Measurements from ENCODE around the gene NPTX1.

Gene NPTX1

DNA sequence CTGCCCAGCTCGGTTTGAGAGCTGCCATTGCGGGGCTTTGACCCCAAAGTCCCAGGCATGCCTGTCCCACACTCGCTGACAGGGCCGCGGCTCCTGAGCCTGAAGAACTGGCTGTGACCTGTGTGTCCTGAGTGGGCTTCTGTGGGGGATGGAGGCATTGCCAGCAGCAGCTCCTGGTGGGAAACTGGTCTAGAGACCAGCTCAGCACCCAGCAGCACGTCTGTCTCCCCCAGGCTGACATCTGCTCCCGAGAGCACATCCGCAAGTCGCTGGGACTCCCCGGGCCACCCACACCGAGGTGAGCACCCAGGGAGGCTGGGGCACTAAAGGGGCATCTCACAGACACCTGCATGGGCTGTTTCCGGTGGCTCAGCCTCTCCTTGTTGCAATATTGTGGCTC is 48.0 kb downstream of the NPTX1 start:
- no peak for DNase-seq (ENCODE audit: low read depth, low spot score)

DNA sequence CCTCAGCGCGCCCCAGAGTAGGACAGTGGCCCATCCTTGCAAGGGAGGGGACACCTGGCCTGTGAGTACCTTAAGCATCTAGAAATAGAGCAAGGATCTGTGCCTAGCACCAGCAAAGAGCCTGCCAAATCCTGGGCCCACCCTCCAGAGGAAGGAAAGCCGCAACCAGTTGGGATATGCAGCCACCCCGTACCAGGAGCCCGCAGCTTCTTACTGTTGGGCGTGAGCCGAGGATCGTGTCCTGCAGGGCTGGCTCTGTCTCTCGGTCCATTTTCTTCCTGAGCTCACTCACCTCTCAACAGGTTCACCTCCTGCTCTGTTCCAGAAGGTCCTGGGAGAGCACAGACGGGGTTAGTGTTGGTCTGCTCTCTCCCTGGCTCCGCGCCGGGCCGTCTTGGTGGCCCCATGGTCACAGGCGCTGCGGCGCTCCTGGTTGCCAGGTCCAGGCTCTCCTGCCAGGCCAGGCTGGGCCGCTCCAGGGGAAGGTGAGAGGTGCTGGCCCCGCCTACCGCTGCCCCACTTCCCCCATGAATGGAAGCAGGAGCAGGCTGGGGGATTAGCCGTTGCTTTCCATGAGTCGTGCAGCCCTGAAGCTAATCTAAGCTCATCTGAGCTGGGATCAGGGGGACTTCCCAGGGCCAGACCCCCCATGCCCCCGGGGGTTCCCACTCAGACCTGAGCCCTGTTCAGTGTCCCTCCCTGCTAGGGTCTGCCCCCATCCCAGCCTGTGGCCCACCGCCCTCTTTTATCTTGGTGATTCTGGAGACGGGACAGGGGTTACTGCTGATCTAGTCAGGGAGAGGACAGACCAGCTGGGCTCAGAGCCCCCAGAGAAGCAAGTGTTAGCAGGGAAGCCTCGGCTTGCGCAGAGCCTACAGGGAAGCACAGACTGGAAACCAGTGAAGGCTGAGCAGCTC is 48.8 kb downstream of the NPTX1 start:
- no peak for DNase-seq (ENCODE audit: low read depth, low spot score)

DNA sequence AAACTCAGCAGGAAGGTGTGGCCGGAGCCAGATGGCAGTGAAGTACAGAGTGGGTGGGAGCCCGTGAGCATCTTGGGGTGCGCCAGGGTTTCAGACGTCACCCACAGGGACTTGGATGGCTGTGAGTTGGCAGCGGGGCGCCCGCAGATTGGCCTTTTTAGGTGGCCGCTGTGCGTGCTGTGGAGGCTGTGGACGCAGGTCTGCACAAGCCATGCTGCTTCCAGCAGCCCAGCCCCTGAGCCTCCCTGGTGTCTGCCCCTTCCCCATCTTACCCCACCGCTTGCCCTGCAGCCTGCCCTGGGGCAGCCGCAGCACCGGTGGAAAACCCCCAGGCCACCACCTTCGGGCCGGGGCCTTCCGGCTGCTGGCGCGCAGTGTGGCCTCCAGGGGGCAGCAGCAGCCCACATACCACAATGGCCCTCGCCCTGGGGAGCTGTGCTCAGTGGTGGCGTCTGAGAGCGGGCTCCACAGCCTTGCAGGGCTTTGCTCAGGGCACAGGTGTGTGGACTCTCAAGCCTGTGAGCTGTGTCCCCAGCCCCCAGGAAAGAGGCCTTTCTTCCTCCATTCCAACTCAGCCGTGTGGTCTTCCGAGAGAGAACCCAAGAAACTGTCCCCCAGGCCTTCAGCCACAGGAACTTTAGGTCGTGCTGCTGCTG is 49.6 kb downstream of the NPTX1 start:
- peak; percentile 87 for DNase-seq (ENCODE audit: low read depth, low spot score)

DNA sequence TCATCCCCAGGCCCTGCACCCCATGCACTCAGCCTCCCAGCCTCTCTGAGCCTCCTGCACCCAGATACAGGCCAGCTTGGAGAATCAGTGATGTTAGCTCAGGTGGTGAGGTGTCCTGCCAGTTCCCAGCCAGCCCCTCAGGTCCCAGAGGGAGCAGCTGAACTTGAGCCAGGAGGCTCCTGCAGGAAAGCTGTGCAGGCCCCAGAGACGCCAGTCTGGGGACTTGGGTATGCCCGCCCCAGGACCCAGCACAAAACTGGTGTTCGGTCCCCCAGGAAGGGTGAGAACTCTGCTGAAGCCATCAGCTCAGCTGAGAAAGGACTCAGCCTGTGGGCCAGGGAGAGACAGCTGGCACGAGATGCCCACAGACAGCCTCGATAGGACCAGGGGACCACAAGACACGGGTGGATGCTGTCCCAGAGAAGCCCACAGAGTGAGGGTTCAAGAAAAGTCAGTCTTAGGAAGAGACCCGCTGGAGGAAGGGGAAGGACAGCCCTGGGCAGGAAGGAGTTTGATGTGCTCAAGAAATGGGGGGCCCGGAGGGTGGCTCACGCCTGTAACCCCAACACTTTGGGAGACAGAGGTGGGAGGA is 50.5 kb downstream of the NPTX1 start:
- no peak for DNase-seq (ENCODE audit: low read depth, low spot score)

DNA sequence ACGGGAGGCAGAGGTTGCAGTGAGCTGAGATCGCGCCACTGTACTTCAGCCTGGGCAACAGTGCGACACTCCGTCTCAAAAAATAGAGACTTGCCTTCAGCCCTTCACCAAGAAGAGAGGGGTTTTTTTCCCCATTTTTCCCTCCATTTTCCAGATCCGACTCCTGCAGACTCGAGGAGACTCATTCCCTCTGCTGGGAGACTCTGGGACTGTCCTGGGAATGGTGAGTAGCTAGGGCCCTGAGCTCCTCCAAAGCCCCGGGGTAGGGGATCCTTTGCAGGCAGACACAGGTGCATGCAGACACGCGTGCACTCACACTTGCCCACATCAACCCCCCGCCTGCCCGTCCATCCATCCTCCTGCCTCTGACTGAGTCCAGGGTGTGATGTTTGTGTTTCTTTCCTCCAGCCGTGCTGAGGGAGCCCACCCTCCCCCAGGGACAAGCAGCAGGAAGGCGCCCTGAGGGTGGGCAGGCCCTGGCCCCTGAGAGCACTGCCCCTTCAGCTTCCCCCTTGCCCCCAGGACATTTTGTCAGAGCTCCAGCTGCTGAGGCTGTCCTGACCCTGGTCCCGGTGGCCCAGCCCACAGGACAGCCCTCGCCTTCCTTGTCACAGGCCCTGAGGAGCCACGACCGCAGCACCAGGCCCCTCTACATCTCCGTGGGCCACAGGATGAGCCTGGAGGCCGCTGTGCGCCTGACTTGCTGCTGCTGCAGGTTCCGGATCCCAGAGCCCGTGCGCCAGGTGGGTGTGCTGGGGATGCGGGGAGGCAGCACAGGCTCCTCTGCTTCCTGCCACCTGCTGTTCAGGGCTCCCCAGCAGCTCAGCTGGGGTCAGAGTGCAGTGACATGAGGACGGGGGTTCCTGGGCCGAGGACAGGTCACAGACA is 51.3 kb downstream of the NPTX1 start:
- peak; percentile 39 for DNase-seq (ENCODE audit: low read depth, low spot score)

DNA sequence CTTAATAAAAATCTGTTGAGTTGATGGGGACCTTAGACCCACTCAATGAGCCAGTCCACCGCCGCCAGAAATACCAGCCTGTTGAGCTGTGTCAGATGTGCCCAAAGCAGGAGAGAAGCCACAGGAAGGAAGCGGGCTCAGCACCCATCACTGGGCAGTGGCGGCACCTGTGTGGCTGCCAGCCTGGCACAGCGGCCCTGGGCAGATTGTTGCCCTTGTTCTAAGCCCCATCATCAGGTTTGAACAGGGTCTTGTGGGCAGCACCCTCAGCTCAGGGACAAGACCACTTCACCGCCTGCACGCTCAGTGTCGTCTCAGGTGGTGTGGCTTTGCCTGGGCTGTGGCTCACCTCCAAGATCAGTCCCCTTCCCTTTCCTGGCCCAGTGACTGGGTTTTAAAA is 52.1 kb downstream of the NPTX1 start:
- DNase-seq (ENCODE audit: low read depth, low spot score), result no peak

DNA sequence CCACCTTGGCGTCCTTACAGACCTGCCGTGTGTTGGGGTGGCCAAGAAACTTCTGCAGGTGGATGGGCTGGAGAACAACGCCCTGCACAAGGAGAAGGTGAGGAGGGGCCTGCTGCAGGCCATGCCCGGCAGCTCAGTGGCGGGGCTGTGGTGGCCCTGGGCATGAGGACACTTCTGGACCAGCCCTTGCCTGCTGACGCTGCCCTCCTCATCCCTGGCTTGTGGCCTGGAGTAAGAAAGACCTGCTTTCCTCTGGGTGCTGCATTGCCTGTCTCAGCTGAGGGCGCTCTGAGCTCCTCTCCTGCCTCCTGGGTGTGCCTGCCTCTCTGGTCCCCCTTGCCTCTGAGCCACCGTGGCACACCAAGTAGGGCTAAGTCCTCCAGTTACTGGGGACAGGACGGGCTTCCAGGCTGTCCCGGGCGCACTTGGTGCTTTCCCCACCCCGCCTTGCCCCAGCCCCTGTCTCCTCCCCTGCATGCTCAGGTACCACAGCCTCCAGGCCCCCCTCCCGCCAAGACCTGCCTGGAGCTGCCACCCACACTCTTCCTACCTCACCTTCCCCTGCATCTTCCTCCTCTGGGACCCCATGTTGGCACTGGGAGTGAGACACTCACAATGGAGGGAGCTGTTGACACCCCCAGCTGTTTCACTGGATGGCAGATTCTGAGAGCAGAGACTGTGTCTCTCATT is 52.7 kb downstream of the NPTX1 start:
- no peak for DNase-seq (ENCODE audit: low read depth, low spot score)

DNA sequence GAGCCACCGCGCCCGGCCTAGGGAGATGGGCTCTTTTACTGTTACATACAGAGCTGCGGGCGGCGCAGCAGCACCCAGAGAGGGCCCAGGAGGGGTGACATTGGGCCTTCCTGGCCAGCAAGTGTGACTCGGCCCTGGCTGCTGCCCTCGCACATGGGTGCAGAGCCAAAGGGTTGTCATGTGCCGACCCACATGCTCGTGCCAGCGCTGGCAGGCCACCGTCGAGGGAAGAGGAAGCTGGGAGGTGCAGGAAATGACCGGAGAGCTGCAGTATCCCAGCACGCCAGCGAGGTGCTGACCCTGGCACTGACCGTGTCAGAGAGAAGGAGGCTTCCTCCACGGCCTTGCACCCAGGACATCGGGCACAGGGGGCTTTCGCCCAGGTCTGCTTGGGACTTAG is 53.4 kb downstream of the NPTX1 start:
- DNase-seq (ENCODE audit: low read depth, low spot score), result no peak

DNA sequence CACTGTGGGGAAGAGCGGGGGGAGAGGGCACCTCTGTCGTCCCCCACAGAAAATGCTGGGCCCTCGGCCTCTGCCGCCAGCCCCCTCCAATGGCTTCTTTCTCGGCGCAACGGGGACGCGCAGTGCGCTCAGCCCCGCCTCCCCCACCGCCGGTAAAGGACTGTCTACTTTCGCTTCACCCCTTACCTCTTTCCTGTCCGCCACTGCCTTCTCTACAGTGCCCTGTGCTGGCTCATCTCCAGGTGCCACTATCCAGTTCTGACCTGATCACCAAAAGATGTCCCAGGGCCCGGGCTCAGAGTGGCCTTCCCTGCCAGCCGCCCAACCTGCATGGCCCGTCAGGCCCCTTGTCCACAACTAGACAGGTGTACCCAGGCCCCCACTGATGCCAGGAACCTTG is 54.1 kb downstream of the NPTX1 start:
- no peak for DNase-seq (ENCODE audit: low read depth, low spot score)

DNA sequence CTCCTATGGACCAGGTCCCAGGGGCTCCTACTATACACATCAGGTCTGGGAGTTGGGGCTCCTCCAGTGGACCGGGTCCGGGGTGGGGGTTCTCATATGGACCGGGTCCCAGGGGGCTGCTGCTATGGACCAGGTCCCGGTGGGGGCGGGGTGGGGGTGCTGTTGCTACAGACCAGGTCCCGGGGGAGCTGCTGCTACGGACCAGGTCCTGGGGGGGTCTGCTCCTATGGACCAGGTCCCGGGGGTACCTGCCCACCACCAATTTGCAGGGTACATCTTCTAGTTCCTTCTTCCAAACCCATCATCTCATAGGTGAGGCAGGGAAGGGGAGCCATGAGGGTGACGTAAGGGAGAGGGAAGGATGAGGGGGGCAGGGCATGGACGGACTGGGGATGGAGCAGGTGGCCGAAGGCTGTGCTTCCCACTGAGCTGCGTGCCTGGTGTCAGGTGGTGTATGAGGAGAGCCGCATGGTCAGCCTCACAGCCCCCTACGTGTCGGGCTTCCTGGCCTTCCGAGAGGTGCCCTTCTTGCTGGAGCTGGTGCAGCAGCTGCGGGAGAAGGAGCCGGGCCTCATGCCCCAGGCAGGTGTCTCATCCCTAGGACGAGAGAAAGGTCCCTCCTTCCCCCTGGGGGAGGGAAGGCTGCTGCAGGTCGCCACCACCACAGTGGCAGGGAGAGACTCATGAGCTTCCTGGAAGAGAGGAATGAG is 54.9 kb downstream of the NPTX1 start:
- DNase-seq (ENCODE audit: low read depth, low spot score), result no peak

DNA sequence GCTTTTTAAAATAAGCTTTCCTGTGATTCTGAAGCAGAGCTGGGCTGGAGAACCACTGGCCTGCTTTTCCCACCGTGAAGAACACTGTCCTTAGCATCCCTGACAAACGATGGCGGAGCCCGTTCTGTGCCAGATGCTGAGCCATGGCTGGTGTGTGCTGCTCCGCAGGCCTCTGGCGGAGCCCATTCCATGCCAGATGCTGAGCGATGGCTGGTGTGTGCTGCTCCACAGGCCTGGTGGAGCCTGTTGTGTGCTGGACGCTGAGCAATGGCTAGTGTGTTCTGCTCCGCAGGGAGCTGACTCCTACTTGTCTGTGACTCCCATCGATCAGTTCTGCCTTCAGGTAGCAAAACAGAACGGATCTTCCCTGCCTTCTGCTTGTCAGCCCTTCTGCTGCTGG is 57.2 kb downstream of the NPTX1 start:
- DNase-seq (ENCODE audit: low read depth, low spot score), result no peak

DNA sequence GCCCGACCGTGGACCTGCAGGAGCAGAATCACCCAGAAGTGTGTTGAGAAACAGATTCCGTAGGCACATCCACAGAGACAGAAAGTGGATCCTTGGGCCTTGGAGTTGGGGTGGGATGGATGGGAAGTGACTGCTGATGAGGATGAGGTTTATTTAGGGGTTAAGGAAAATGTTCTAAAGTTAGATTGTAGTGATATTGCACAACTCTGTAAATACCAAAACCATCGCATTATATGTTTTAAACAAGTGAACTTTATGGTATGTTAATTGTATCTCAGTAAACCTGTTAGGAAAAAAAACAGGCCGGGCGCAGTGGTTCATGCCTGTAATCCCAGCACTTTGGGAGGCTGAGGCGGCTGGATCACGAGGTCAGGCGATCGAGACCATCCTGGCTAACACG is 57.8 kb downstream of the NPTX1 start:
- DNase-seq (ENCODE audit: low read depth, low spot score), result no peak

Data from ELF-1 (cell line).